Glomerular endothelial cell (primary cell): ENCODE data around the gene DGKG. TPM values are rescaled to one million over a fixed set of nuclear protein-coding genes. Genes with fewer than 3 reads are reported as not detected.

Source experiments
- DNase-seq: peaks from one replicate; pipeline ENCODE4 v3.0.0-alpha.2; 2011; ENCODE audit warnings: low read depth, low spot score; ENCODE audit errors: extremely low read depth
- total RNA-seq: library from RNA; depleted of rRNA; stranded (reverse); fragments of >200 nt; gene quantifications from 2 replicates; pipeline ENCODE4 v1.2.3, GENCODE V29; 2015

DGKG gene
- total RNA-seq, 1 donor from 2014 or later, result 3.8 TPM

GRCh38 chr3:186151077-186151971 is 210.7 kb downstream of the DGKG start:
- DNase-seq, result no peak

DNA sequence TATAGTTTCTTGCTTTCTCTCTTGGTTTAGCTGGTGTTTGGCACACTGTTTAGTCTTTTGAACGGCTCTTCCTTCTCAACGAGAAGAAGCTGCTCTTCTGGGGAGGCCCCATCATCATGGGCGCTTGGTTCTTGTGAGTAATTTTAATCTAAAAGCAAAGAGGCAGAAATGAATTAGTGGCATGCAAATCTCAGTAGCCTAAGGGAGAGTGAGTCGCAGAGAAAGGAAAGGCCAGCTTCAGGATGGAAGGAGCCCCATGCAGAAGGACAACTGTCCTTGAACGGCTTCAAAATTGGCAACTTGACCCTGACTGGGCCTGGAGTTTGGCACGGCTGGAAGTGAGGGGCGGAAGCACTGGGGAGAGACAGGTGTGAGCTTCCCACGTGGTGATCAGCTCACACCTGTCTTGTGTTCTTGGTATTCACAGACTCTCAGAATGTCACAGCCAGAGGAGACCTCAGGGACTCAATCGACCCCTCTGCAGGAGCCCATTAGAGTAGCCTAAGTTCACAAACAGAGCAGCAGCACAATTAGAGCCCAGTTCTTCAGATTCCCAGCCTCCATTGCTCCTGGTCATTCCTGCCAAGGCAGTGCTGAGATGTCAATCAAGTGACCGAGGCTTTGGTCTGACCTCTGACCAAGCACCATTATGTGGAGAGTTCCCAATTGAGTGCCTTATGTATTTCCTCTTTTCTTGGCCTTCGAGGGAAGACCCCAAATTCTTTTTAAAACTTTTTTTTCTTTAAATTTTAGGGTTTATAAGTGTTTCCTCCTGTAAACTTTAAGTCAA is 211.8 kb downstream of the DGKG start:
- DNase-seq, result no peak

GRCh38 chr3:186149319-186149960 is 212.6 kb downstream of the DGKG start:
- no peak for DNase-seq

- DNase-seq, result no peak
These were observed 217.8 kb downstream of the DGKG start for GRCh38 chr3:186144257-186144656.

DNA sequence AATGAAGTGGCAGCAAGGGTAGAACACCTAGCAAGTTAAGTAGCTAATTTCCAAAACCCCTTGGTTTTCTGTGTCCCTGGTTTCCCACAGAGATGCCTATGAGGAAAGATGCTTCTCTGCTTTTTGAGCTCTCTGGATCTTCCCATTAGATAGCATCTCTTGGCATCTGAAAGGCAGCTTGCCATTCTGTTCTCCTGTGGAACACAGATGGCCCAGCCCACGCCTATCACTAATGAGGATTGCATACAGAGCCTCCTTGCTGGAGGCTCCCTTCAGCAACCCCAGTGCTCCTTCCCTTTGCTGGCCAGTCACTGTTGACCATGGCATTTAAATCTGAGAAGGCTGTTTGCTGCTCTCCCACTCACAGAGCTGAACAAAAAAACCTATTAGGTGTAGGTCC is 218.8 kb downstream of the DGKG start:
- no peak for DNase-seq

DNA sequence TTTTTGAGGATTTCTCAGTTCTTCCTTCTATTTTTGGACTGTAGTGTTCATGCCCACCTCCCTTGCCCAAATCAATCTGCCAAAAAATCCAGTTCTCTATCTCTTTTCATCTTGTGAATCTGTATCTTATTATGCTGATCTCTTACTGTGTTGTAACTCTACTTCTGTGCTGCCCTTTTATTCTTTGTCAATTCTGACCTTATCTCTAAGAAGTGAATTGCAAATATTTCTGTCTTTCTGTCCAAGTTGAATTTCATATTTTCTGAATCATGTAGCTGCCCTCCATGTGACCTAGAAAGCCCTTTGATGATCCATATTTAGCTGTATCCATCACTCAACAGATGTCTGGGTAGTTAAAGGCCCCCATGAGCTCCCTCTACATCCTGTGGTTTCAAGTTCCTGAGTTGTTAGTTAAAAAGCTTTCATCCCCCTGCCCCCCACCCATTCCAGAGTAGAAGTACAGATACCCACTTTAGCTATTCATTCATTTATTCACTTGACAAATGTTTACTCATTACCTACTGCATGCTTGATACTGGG is 219.6 kb downstream of the DGKG start:
- no peak for DNase-seq

DNA sequence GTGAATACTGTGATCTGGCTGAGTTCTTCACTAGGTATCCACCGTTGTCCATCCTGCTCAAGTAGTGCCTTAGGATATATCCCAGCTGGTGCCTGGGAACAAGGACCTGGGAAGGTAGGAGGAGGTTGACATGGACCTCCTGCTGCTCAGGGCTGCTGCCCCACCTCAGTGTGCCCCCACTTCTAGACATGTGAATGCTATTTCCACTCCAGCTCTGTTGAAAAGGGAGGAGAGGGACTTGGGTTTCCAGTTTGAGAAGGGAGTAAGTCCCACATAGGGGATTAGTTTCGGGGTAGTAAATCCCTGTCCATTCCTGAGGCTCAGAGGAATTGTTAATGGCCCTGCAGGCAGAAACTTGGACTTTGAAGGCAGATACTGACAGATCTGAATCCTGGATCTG is 220.2 kb downstream of the DGKG start:
- DNase-seq, result no peak

DNA sequence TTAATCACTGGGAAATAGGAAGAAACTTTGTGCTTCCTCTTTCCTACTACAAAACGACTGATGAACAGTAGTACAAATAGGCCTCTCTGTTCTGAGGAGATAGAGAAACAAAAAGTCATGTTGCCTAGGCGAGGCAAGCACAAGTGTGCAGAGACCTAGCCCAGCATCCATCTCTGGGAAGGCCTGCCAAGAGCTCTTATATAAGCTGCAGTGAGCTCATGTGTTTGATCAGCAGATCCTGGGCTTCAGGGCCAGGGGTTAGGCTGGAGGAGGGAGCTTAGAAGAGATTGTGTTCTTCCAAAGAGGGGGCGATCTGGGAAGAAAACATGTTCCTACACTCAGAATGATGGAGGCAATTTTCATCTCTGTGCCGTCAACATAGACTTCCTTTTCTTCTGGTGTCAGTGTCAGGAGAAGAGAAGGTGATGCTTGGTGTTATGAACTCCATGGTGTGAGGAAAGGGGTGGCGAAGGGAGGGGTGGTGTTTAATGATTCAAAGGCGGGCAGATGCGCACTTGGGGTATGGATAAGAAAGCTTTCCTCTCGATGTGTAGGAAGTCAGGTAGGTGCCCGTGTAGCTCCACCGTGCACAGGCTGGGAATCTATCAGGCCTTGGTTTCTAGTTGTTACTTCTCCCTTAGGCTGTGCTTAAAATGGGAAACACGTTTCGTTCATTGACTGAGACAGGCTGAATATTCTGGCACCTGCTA is 223.6 kb downstream of the DGKG start:
- DNase-seq, result no peak

DNA sequence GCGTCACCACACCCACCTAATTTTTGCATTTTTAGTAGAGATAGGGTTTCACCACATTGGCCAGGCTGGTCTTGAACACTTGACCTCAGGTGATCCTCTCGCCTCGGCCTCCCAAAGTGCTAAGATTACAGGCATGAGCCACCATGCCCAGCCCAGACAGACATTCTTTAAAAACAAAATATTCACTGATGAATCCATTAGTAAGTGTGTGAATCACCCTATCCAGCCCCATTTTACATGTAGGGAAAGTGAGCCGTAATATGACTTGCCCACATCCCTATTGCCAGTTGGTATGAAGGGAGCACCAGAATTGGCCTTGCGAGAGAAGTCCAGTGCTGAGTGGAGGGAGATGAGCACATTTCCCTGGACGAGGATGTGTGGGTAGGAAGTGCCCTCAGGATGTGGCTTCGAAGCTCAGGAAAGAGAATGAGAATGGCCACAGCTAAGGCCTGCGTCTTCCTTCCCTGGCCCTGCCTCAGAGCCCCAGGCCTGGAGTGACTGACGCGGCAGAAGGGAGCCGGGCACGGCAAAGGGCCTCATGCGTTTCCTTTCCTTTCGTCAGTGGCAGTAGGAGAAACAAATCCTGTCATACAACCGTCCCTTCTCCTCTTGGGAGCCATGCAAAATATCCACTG is 224.9 kb downstream of the DGKG start:
- no peak for DNase-seq

- no peak for DNase-seq
These were observed 228.1 kb downstream of the DGKG start for GRCh38 chr3:186133980-186134379.

DNA sequence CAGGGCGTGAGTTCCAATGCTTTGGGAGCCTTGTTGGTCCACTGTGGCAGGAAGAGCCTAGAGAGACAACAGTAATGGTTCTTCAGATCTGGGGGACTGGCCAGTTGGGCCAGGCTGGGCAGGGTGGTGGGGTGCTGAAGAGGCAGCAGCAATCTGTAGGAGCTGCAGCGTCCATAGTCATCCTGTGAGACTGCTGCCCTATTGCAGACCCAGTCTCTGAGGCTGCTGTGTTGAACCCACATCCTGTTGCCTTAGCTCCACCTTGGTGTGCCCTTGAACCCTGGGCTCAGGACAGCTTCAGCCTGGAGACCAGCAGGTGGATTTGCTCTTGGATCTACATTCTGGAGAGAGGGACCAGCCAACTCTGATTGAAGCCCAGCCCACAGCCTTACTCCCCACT is 229.5 kb downstream of the DGKG start:
- DNase-seq, result no peak

GRCh38 chr3:186129206-186129605 is 232.8 kb downstream of the DGKG start:
- no peak for DNase-seq

DNA sequence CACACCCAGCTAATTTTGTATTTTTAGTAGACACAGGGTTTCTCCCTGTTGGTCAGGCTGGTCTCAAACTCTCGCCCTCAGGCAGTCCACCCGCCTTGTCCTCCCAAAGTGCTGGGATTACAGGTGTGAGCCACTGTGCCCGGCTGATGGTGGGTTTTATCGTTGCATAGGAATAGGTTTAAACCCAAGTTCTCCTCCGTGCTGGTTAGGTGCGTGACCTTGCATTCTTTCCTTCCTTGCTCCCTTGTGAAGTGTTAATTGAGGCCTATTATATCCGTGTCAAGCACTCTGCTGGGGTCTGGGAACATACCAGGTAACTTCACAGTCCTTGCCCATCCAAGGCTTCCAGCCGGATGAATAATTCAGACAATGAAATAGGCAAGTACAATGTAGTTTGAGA is 233.9 kb downstream of the DGKG start:
- no peak for DNase-seq

DNA sequence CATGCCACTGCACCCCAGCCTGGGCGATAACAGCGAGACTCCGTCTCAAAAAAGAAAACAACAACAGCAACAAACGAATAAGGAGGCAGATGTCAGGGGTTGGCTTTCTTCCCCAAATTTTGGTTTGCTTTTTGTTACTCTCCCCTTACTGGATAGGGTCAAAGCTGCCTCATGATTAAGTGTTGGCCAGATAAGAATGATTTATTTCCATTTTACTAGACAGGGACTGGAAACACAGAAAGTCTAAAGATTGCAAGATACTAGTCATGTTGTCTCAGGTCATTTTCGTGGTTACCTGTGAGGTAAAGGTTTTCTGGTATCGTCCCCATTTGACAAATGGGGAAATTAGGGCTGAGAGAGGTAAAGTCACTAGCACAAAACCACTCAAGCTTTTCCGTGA is 234.6 kb downstream of the DGKG start:
- no peak for DNase-seq

DNA sequence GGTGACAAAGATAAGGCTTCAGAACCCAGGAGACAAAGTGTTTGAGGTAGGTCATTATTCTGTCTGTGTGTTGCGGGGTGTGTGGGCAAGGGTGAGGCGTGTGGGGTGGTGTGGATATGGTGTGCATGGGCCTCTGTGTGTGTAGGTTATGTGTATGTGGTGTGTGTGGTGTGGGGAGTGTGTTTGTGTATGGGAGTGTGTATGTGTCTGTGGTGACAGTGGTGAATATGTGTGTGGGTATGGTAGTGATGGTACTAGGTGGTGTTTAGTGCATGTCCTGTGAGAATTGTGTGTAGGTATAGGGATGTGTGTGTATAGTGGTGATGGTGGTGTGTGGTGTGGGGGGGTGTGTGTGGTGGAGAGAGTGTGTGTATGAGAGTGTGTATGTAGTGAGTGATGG is 236.9 kb downstream of the DGKG start:
- DNase-seq, result no peak

DNA sequence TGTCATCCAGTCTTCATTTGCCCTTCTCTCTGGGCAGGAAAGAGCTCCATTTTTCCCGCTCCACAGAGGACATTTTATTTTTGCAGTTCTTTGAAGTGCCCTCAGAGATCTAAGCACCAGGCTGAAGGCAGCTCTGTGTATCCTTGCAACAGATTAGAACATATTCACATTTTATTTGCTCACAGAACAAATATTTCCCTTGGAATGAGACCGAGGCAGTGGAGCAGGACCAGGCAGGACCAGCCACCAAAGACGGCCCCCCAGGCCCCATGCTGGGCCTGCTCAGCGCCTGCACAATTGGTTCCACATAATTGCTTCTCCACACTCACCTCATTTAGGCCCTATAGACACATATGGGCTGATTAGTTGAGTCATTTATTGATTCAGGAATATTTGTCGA is 237.4 kb downstream of the DGKG start:
- no peak for DNase-seq

- no peak for DNase-seq
These were observed 239.0 kb downstream of the DGKG start for GRCh38 chr3:186123012-186123411.

DNA sequence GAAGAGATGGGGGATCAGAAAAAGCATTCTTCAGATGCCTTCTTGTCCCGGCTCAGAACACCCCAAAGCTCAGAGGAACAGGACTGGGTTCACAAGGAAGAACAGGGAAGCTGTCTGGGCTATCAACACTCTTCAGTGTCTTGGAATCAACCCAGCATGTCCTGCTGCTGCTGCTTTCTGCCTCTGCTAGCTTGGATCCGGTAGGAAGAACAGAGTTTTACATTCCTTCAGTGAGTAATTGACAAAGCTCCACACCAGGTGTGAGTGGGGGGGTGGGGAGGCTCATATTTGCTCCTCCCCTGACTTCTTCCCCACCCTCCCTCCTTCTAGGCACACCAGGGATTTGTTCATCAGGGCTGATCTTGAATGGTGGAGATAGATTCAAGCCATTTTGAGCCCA is 240.1 kb downstream of the DGKG start:
- DNase-seq, result no peak

DNA sequence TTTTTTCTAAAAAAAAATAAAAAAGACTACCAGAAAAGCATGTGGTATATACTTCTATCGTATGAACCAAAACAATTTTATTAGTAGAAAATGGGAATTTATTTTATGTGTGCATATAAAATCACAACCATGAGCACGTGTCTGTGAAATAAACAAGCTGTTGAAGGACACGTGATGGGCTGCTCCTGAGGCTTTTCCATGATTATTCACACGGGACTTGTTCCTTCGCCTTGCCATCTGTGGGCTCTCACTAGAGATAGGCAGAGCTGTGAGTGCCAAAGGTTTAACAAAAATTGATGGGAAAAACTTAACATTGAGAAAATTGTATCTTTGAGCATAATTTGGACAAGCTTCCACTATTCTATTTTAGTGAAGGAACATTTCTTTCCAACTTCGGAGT is 240.8 kb downstream of the DGKG start:
- DNase-seq, result no peak

DNA sequence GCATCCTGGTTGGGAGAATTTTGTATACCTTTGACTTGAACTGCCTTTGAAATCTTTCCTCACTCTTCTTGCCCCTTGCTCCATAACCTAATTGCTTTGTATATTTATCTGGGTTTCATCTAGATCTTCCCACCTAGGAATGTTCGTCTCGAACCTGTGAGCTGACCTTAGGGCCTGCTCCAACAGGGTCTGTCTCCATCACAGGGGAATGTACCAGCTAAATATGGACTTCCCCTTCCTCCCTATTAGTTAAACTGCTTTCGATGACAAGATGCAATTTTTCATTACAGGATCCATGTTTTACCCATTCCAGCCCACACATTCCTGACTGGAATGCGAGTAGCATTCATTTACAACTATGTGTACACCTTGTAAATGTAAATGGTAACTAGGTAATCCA is 242.5 kb downstream of the DGKG start:
- DNase-seq, result no peak
